Uterus (tissue), 2 donors: Measurements from ENCODE around the gene FHIT.

Experiments
- POLR2A ChIP-seq, 2 donors: fragments of 450-650 bp; IDR thresholded peaks; one replicate each; pipeline ENCODE4 v1.6.1; 2016; ENCODE audit warnings: antibody characterized with exemption in 2 of 2, mild to moderate bottlenecking in 1 of 2, moderate library complexity in 1 of 2
- TF ChIP-seq, protein P1 (sequence below), 4 experiments: fragments of 200-600 bp in 2 of 4; fragments of 450-650 bp in 2 of 4; sonication (generic) in 2 of 4; IDR thresholded peaks; one replicate each; pipeline ENCODE4 v1.5.1; 2016 to 2019; ENCODE audit warnings: antibody characterized with exemption in 4 of 4, mild to moderate bottlenecking in 2 of 4, moderate library complexity in 1 of 4

DNA sequence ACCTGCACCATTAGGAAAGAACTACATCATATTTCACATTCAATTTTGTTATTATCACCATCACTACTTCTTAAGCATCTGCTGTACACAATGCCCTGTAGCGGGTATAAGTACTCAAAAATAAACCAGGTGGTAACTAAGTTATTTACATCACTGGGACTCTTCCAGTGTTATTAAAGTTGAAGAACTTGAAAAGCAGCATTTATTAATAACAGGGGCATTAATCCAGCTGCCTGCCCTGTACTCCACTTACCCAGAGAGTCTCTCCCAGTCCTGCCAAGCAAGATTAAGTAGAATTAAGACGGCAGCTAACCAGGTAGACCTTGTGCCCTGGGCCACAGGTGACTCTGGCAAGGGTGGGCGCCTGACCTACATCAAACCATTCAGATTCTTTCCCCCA, 65.2 kb downstream of the FHIT start:
- TF ChIP-seq, protein P1, sequence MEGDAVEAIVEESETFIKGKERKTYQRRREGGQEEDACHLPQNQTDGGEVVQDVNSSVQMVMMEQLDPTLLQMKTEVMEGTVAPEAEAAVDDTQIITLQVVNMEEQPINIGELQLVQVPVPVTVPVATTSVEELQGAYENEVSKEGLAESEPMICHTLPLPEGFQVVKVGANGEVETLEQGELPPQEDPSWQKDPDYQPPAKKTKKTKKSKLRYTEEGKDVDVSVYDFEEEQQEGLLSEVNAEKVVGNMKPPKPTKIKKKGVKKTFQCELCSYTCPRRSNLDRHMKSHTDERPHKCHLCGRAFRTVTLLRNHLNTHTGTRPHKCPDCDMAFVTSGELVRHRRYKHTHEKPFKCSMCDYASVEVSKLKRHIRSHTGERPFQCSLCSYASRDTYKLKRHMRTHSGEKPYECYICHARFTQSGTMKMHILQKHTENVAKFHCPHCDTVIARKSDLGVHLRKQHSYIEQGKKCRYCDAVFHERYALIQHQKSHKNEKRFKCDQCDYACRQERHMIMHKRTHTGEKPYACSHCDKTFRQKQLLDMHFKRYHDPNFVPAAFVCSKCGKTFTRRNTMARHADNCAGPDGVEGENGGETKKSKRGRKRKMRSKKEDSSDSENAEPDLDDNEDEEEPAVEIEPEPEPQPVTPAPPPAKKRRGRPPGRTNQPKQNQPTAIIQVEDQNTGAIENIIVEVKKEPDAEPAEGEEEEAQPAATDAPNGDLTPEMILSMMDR (IDR thresholded peaks at IDR 0.05) = no peak
- TF ChIP-seq POLR2A (IDR thresholded peaks at IDR 0.05) = no peak
